Endothelial cell of umbilical vein (primary cell): ENCODE data around the gene GPRC5D. TPM values are rescaled to one million over a fixed set of nuclear protein-coding genes. Genes with fewer than 3 reads are reported as not detected.

ENCODE experiments used
- BruUV-seq: library from RNA; stranded (reverse); fragments of 400-500 nt; replicated peaks from 2 replicates; lab custom pipeline; 2021; lab: Mats Ljungman, UMichigan
- CTCF ChIA-PET: fragments of 300-600, 350-600 bp; sonication (Branson Sonifier 250); formaldehyde crosslinking; loops from one replicate; lab custom pipeline; 2021; ENCODE audit warnings: antibody characterized with exemption, inconsistent platforms; lab: Charles Lee
- POLR2A ChIA-PET: fragments of 300-600, 350-600 bp; sonication (Branson Sonifier 250); formaldehyde crosslinking; loops from one replicate; lab custom pipeline; 2021; ENCODE audit warnings: antibody characterized with exemption, inconsistent platforms; lab: Charles Lee
- DNase-seq: peaks from one replicate; pipeline ENCODE4 v3.0.0-alpha.2; 2011; ENCODE audit warnings: low read depth, low spot score
- FAIRE-seq: peaks from 2 replicates; lab custom pipeline; 2011; peaks lifted over from hg19 to GRCh38; lab: Jason Lieb, UNC
- H2AFZ ChIP-seq: 2 replicates; pipeline ENCODE4 v1.6.0; 2012; ENCODE audit warnings: low read depth, low read length, control low read depth, inconsistent platforms
- H3K27ac ChIP-seq: 2 replicates; pipeline ENCODE4 v1.5.1; 2011; ENCODE audit warnings: low read depth, mild to moderate bottlenecking, control low read depth, low read length, moderate library complexity; ENCODE audit not compliant: insufficient read depth
- H3K27me3 ChIP-seq, 2 experiments: 2 replicates each; pipeline versions ENCODE4 v1.6.0 to v1.6.1; 2011; ENCODE audit warnings: low read length in 2 of 2, mixed read lengths in 1 of 2; ENCODE audit not compliant: control insufficient read depth in 2 of 2, insufficient read depth in 2 of 2
- H3K36me3 ChIP-seq, 2 experiments: 2 replicates in 1 of 2; 3 replicates in 1 of 2; pipeline ENCODE4 v1.5.1; 2011; ENCODE audit warnings: low read length in 2 of 2, mild to moderate bottlenecking in 1 of 2, moderate library complexity in 1 of 2; ENCODE audit not compliant: control insufficient read depth in 2 of 2, insufficient read depth in 2 of 2; ENCODE audit errors: extremely low read depth in 1 of 2
- H3K4me1 ChIP-seq: 3 replicates; pipeline ENCODE4 v1.5.1; 2011; ENCODE audit warnings: mild to moderate bottlenecking, low read length; ENCODE audit not compliant: control insufficient read depth, insufficient read depth; ENCODE audit errors: extremely low read depth
- H3K4me2 ChIP-seq: 2 replicates; pipeline ENCODE4 v1.6.1; 2011; ENCODE audit warnings: low read length, control low read depth, mixed read lengths; ENCODE audit not compliant: insufficient read depth
- H3K4me3 ChIP-seq, 3 experiments: fragments of 200-600 bp in 1 of 3; sonication (generic), shearing (Covaris generic) in 1 of 3; replicated peaks in 1 of 3; 2 replicates each; pipeline ENCODE4 v1.5.1; 2011 to 2016; ENCODE audit warnings: control low read depth in 3 of 3, low read length in 3 of 3, mild to moderate bottlenecking in 2 of 3, inconsistent platforms in 1 of 3, low read depth in 1 of 3, moderate library complexity in 1 of 3; ENCODE audit not compliant: insufficient read depth in 1 of 3
- H3K79me2 ChIP-seq: 2 replicates; pipeline ENCODE4 v1.6.0; 2012; ENCODE audit warnings: low read length, inconsistent platforms; ENCODE audit not compliant: control insufficient read depth, insufficient read depth
- H3K9ac ChIP-seq: replicated peaks from 2 replicates; pipeline ENCODE3; 2011; ENCODE audit warnings: low read length, control low read depth; ENCODE audit not compliant: insufficient read depth; ENCODE audit errors: extremely low read depth
- H3K9me1 ChIP-seq: replicated peaks from 3 replicates; pipeline ENCODE4 v1.6.0; 2011; ENCODE audit warnings: mild to moderate bottlenecking, low read length; ENCODE audit not compliant: control insufficient read depth, insufficient read depth; ENCODE audit errors: extremely low read depth
- H3K9me3 ChIP-seq: replicated peaks from 2 replicates; pipeline ENCODE4 v1.5.1; 2012; ENCODE audit warnings: low read length, inconsistent platforms; ENCODE audit not compliant: control insufficient read depth, insufficient read depth
- H4K20me1 ChIP-seq: replicated peaks from 2 replicates; pipeline ENCODE3; 2011; ENCODE audit warnings: mild to moderate bottlenecking, low read length; ENCODE audit not compliant: control insufficient read depth, insufficient read depth; ENCODE audit errors: extremely low read depth
- EZH2 ChIP-seq: IDR thresholded peaks from 2 replicates; pipeline ENCODE4 v1.6.1; 2012; ENCODE audit warnings: borderline replicate concordance, low read depth, mild to moderate bottlenecking, moderate library complexity, low read length, inconsistent platforms; ENCODE audit not compliant: severe bottlenecking
- FOS ChIP-seq: IDR thresholded peaks from 2 replicates; pipeline ENCODE4 v1.6.1; 2011; ENCODE audit warnings: mild to moderate bottlenecking, low read length, moderate library complexity, borderline replicate concordance; ENCODE audit not compliant: insufficient read depth
- GATA2 ChIP-seq: IDR thresholded peaks from 2 replicates; pipeline ENCODE4 v1.7.0; 2011; ENCODE audit warnings: low read depth, mild to moderate bottlenecking, moderate library complexity, mixed read lengths, low read length; ENCODE audit not compliant: insufficient read length, insufficient read depth
- JUN ChIP-seq: IDR thresholded peaks from 2 replicates; pipeline ENCODE4 v1.6.1; 2011; ENCODE audit warnings: borderline replicate concordance, low read depth; ENCODE audit not compliant: insufficient read length, insufficient read depth
- MYC ChIP-seq: IDR thresholded peaks from one replicate; pipeline ENCODE4 v1.6.1; 2011; ENCODE audit warnings: mild to moderate bottlenecking, low read depth, low read length
- POLR2A ChIP-seq: IDR thresholded peaks from 2 replicates; pipeline ENCODE4 v1.6.1; 2012; ENCODE audit warnings: low read depth, mild to moderate bottlenecking, control low read depth, low read length
- POLR2AphosphoS5 ChIP-seq: IDR thresholded peaks from 2 replicates; pipeline ENCODE4 v1.6.1; 2012; ENCODE audit warnings: low read depth, mild to moderate bottlenecking, control low read depth, low read length, moderate library complexity; ENCODE audit not compliant: insufficient read depth
- dilution Hi-C: fragments of 300-500 bp; cut with MboI; formaldehyde crosslinking; loops from one replicate; pipeline ENCODE4 v1.15.0; 2019; ENCODE audit warnings: low sequenced_read_pairs; ENCODE audit not compliant: extremely low pct_ligation_motif_present
- intact Hi-C: fragments of 100-400 bp; cut with micrococcal nuclease; formaldehyde crosslinking; loops from one replicate; pipeline ENCODE4 v1.10.0; 2022
- polyA plus RNA-seq, 4 experiments: library from polyadenylated mRNA; depleted of rRNA in 3 of 4; stranded (reverse) in 3 of 4; unstranded in 1 of 4; fragments of >200 nt; gene quantifications; 2 replicates each; pipeline versions ENCODE4 v1.2.1 to v1.2.3, GENCODE V29; 2011 to 2012; ENCODE audit warnings: missing spikeins in 1 of 4
- total RNA-seq: library from RNA; stranded (reverse); gene quantifications from 2 replicates; pipeline ENCODE4 v1.2.3, GENCODE V29; 2021
- TF ChIP-seq, protein P1 (sequence below), 2 donors: IDR thresholded peaks; 1 replicate in 1 of 2; 2 replicates in 1 of 2; pipeline ENCODE4 v1.5.1; 2011; ENCODE audit warnings: low read length in 2 of 2, mild to moderate bottlenecking in 2 of 2, moderate library complexity in 2 of 2, control low read depth in 1 of 2, inconsistent platforms in 1 of 2, low read depth in 1 of 2; ENCODE audit not compliant: insufficient read depth in 1 of 2; ENCODE audit errors: extremely low read depth in 1 of 2
- TF ChIP-seq, protein P2 (sequence below): IDR thresholded peaks from 2 replicates; pipeline ENCODE4 v1.6.1; 2011; ENCODE audit not compliant: insufficient read depth, insufficient read length

GPRC5D gene
- total and polyA plus RNA-seq, 2 donors (not counting 3 experiments of a cell fraction or from before 2014, with no cell fraction given), result not detected

DNA sequence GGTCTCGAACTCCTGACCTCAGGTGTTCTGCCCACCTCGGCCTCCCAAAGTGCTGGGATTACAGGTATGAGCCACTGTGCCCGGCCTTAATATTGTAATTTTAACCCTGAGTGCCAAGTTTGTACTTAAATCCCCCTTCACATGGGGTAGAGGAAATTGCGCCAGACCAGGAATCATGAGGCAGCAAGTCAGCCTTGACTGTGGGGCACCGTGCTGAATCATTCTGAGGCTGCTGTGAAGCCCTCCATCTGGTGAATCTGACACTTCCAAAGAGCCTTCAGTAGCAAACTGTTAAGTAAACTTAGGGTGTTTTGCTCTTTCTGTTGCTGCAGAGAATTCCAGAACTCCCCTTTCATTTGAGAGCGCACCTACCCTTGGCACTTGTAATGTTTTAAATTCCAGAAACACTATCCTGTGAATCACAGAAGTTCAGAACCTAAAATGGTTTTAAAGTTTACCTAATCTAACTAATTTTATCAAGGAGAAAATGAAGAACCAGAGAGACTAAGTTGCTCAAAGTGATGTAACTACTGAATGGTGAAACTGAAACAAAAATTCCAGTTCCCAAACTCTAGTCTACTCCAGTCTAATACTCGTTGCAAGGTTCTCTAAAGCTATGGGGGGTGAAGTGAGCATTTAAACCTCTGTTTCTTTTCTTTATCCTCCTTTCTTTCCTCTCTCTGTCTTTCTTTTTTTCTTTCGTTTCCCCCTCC lies 40.6 kb upstream of the GPRC5D start:
- peaks cover 2% of the 10 kb centered on the region for H3K4me1 ChIP-seq
- H3K27me3 ChIP-seq, result no peaks in the 10 kb centered on the region
- ChIA-PET CTCF (interaction anchor here (0.8 to 11.7 kb wide), 2 partner anchors 214 to 219 kb away, joined by 4 to 159 read pairs; no protein-coding TSS in a partner anchor), POLR2A (no interaction called here)
- H4K20me1 ChIP-seq, result no peaks in the 10 kb centered on the region
- TF ChIP-seq FOS (no peak), EZH2 (no peak), GATA2 (no peak), POLR2AphosphoS5 (no peak), MYC (no peak), JUN (no peak), POLR2A (no peak)
- TF ChIP-seq, protein P1, sequence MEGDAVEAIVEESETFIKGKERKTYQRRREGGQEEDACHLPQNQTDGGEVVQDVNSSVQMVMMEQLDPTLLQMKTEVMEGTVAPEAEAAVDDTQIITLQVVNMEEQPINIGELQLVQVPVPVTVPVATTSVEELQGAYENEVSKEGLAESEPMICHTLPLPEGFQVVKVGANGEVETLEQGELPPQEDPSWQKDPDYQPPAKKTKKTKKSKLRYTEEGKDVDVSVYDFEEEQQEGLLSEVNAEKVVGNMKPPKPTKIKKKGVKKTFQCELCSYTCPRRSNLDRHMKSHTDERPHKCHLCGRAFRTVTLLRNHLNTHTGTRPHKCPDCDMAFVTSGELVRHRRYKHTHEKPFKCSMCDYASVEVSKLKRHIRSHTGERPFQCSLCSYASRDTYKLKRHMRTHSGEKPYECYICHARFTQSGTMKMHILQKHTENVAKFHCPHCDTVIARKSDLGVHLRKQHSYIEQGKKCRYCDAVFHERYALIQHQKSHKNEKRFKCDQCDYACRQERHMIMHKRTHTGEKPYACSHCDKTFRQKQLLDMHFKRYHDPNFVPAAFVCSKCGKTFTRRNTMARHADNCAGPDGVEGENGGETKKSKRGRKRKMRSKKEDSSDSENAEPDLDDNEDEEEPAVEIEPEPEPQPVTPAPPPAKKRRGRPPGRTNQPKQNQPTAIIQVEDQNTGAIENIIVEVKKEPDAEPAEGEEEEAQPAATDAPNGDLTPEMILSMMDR (IDR thresholded peaks at IDR 0.05; ENCODE audit: extremely low read depth in 1 of 2, insufficient read depth in 1 of 2, low read depth in 1 of 2, low read length in 2 of 2), result no peak
- TF ChIP-seq, protein P2, sequence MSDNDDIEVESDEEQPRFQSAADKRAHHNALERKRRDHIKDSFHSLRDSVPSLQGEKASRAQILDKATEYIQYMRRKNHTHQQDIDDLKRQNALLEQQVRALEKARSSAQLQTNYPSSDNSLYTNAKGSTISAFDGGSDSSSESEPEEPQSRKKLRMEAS, result no peak
- peaks cover 0 to 5% of the 10 kb centered on the region in 2 experiments for H3K36me3 ChIP-seq
- H3K9me1 ChIP-seq, result no peaks in the 10 kb centered on the region
- H3K9ac ChIP-seq, result no peak overlapping the region
- dilution Hi-C loops, result no loop called here
- no TSS peak for BruUV-seq
- no peak overlapping the region for H2AFZ ChIP-seq
- H3K4me3 ChIP-seq, result no peak overlapping the region
- intact Hi-C loops, result no loop called here
- peak; percentile 66 for FAIRE-seq
- H3K79me2 ChIP-seq, result peaks cover 4% of the 10 kb centered on the region
- peak; percentile 53 for DNase-seq
- no peak overlapping the region for H3K27ac ChIP-seq
- H3K4me2 ChIP-seq, result peak overlapping the region; percentile 14
- H3K9me3 ChIP-seq, result no peaks in the 10 kb centered on the region
